K562 (cell line): ENCODE measurements around the gene ABHD4. TPM values are rescaled to one million over a fixed set of nuclear protein-coding genes. Genes with fewer than 3 reads are reported as not detected.

Experiments
- BHLHE40 ChIP-seq: IDR thresholded peaks from 2 replicates; pipeline ENCODE4 v1.6.1; 2011; ENCODE audit warnings: low read length, improper control_type of control experiment
- NR2F6 ChIP-seq: fragments of 450-650 bp; formaldehyde crosslinking; IDR thresholded peaks from 2 replicates; pipeline ENCODE4 v1.4.0; 2020; ENCODE audit warnings: mild to moderate bottlenecking
- SRSF7 ChIP-seq: fragments of 200-400 bp; formaldehyde crosslinking; optimal IDR thresholded peaks from 2 replicates; pipeline ENCODE3; 2017; ENCODE audit warnings: mild to moderate bottlenecking, low read depth, low read length
- ZNF583 ChIP-seq: fragments of 250-450 bp; sonication (Bioruptor Pico); IDR thresholded peaks from 2 replicates; pipeline ENCODE4 v1.4.0; 2020
- polyA plus RNA-seq, 8 experiments: library from polyadenylated mRNA; depleted of rRNA in 4 of 8; stranded (reverse) in 5 of 8; unstranded in 3 of 8; fragments of >200 nt; fragmentation: Nextera tagmentation in 2 of 8; fragmentation: Illumina TruSeq in 1 of 8; extraction: Ambion mirVana in 2 of 8; extraction: Trizol in 1 of 8; gene quantifications; 2 replicates each; pipeline versions ENCODE4 v1.2.1 to v1.2.3, GENCODE V29; 2011 to 2014; ENCODE audit warnings: inconsistent platforms in 1 of 8, missing spikeins in 1 of 8
- total RNA-seq, 7 experiments: library from RNA; depleted of rRNA in 6 of 7; stranded (reverse); fragments of >200 nt in 6 of 7; fragmentation: Illumina TruSeq in 2 of 7; extraction: Trizol in 2 of 7; gene quantifications; 2 replicates each; pipeline versions ENCODE4 v1.2.1 to v1.2.3, GENCODE V29; 2011 to 2021; ENCODE audit warnings: low replicate concordance in 1 of 7
- TF ChIP-seq, protein P1 (sequence below): fragments of 250-450 bp; sonication (Bioruptor Pico); IDR thresholded peaks from 2 replicates; pipeline ENCODE4 v1.4.0; 2020
- TF ChIP-seq, protein P2 (sequence below): fragments of 200-800 bp; sonication (Bioruptor generic); IDR thresholded peaks from 2 replicates; pipeline ENCODE4 v1.6.1; 2017; ENCODE audit warnings: missing genetic modification characterization, missing compliant biosample characterization
- TF ChIP-seq, protein P3 (sequence below), 2 experiments: fragments of 450-650 bp; IDR thresholded peaks; 2 replicates each; pipeline ENCODE4 v1.6.1; 2018; ENCODE audit warnings: mild to moderate bottlenecking in 2 of 2, low read depth in 1 of 2; ENCODE audit not compliant: partially characterized antibody in 2 of 2

ABHD4 gene
- total and polyA plus RNA-seq, 9 of the 15 experiments (the other 6 are each of a cell fraction or from before 2014, with no cell fraction given): 3.6 to 12.0 (median 7.2) TPM

DNA sequence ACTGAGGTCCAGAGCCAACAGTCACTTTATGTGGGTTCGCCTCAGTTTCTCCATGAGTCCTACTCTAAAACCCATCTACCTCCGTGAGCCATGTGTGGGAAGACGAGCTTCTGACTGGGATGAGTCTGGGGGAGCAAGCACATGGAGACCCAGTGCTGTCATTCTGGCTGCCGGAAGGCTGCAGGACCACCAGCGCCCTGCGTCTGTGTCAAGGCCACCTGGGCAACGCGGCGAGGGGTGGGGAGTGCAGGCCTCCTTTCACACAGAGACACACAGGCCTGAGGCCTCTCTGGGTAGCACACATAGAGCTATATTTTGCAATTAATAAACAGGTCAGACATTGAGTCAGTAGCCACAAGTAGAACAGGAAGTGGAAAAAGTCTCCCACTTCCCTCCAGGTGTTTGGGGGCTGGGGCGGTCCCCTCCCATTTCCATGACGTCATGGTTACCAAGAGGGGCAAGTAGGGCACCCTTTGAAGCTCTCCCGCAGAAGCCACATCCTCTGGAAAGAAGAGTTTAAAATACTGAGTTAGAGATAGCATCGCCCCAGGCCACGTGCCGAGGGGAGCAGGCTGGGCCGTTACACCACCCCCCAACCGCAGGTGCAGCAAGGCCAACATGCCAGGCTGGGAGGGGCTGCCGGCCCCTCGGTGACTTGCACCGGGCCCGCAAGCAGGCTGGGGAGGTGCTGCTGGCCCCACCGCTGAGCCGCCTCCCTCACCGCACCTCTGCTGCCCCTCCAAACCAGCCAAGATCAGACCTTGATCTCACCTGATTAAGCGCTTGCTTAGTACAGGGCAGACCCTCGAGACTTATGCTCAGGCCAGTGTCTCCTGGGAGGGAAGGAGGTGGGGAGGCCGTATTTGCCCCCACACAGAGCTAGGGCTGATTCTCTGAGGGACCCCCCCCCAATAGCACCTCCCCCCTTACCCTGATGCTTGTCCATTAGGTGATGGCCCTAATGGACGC lies 41.8 kb upstream of the ABHD4 start (continued):
- TF ChIP-seq, protein P1, sequence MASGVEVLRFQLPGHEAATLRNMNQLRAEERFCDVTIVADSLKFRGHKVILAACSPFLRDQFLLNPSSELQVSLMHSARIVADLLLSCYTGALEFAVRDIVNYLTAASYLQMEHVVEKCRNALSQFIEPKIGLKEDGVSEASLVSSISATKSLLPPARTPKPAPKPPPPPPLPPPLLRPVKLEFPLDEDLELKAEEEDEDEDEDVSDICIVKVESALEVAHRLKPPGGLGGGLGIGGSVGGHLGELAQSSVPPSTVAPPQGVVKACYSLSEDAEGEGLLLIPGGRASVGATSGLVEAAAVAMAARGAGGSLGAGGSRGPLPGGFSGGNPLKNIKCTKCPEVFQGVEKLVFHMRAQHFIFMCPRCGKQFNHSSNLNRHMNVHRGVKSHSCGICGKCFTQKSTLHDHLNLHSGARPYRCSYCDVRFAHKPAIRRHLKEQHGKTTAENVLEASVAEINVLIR (CRISPR knock-in tag): peak; percentile 82
- TF ChIP-seq, protein P2, sequence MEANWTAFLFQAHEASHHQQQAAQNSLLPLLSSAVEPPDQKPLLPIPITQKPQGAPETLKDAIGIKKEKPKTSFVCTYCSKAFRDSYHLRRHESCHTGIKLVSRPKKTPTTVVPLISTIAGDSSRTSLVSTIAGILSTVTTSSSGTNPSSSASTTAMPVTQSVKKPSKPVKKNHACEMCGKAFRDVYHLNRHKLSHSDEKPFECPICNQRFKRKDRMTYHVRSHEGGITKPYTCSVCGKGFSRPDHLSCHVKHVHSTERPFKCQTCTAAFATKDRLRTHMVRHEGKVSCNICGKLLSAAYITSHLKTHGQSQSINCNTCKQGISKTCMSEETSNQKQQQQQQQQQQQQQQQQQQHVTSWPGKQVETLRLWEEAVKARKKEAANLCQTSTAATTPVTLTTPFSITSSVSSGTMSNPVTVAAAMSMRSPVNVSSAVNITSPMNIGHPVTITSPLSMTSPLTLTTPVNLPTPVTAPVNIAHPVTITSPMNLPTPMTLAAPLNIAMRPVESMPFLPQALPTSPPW (CRISPR knock-in tag): peak; percentile 81
- TF ChIP-seq, protein P3, sequence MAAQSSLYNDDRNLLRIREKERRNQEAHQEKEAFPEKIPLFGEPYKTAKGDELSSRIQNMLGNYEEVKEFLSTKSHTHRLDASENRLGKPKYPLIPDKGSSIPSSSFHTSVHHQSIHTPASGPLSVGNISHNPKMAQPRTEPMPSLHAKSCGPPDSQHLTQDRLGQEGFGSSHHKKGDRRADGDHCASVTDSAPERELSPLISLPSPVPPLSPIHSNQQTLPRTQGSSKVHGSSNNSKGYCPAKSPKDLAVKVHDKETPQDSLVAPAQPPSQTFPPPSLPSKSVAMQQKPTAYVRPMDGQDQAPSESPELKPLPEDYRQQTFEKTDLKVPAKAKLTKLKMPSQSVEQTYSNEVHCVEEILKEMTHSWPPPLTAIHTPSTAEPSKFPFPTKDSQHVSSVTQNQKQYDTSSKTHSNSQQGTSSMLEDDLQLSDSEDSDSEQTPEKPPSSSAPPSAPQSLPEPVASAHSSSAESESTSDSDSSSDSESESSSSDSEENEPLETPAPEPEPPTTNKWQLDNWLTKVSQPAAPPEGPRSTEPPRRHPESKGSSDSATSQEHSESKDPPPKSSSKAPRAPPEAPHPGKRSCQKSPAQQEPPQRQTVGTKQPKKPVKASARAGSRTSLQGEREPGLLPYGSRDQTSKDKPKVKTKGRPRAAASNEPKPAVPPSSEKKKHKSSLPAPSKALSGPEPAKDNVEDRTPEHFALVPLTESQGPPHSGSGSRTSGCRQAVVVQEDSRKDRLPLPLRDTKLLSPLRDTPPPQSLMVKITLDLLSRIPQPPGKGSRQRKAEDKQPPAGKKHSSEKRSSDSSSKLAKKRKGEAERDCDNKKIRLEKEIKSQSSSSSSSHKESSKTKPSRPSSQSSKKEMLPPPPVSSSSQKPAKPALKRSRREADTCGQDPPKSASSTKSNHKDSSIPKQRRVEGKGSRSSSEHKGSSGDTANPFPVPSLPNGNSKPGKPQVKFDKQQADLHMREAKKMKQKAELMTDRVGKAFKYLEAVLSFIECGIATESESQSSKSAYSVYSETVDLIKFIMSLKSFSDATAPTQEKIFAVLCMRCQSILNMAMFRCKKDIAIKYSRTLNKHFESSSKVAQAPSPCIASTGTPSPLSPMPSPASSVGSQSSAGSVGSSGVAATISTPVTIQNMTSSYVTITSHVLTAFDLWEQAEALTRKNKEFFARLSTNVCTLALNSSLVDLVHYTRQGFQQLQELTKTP (IDR thresholded peaks at IDR 0.05; ENCODE audit: low read depth in 1 of 2, partially characterized antibody in 2 of 2): no peak
- TF ChIP-seq ZNF583 (no peak), BHLHE40 (peak; percentile 86), SRSF7 (no peak), NR2F6 (CRISPR knock-in tag) (no peak)
